G401 (cell line): ENCODE data around the gene CHRFAM7A. TPM values are rescaled to one million over a fixed set of nuclear protein-coding genes. Genes with fewer than 3 reads are reported as not detected.
"Not testable (repeated sequence)": the region's sequence is repeated elsewhere in the genome, so short reads cannot be mapped to it uniquely, and the experiment has no call there.

Experiments
- DNase-seq: peaks from one replicate; pipeline ENCODE4 v3.0.0-alpha.2; 2015; ENCODE audit warnings: low spot score
- in situ Hi-C: cut with HindIII; loops from 2 replicates; pipeline ENCODE4 v1.10.0; 2016; ENCODE audit warnings: low sequenced_read_pairs, mixed read lengths
- total RNA-seq: library from RNA; depleted of rRNA; stranded (reverse); fragments of >200 nt; shearing (Covaris generic); gene quantifications from 2 replicates; pipeline ENCODE4 v1.2.3, GENCODE V29; 2014; rRNA removed

CHRFAM7A gene
- total RNA-seq, result 0.74 TPM in 1 of 2 replicates, not detected in the other

- in situ Hi-C loops, DNase-seq: not testable (repeated sequence)
Measured at GRCh38 chr15:30392766-30393663, at the start of gene CHRFAM7A. CHRFAM7A (minus strand) TSS chr15:30393540; CDS start chr15:30383351, 10,189 bp downstream.

DNA sequence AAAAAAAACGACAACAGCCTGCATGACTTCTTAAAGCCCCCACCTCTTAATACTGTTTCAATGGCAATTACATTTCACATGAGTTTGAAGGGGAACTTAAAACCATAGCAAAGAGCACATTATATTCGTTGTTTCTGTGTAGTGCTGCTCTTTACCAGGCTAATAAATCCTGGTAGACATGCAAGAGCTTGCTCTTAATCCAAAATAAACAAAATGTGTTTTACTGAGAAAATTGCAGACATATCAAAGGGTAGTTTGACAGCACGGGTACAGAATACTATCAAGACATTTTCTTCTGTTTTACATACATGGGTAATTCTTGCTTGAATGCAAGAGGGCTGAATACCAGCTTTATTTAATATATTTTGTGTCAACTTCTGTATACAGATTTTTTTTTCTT is 45.0 kb upstream of the CHRFAM7A start:
- in situ Hi-C loops, DNase-seq: not testable (repeated sequence)

DNA sequence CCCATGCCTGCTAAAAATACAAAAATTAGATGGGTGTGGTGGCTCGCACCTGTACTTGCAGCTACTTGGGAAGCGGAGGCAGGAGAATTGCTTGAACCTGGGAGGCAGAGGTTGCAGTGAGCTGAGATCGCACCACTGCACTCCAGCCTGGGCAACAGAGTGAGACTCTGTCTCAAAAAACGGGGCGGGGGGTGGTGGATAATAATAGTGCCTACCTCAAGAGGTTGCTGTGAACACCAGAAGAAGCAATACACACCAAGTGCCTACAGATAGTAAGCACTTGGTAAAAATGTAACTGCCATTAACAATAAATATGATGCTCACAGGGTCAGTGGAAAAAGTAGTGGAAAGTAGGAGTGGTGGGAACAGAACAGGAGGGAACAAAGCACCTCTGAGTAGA is 42.5 kb upstream of the CHRFAM7A start:
- in situ Hi-C loops, DNase-seq: not testable (repeated sequence)

GRCh38 chr15:30420723-30421122 is 27.4 kb upstream of the CHRFAM7A start:
- not testable (repeated sequence) for DNase-seq

GRCh38 chr15:30414160-30414559 is 20.8 kb upstream of the CHRFAM7A start, which contains the start of gene GOLGA8R:
GOLGA8R (minus strand) TSS chr15:30414260; CDS start chr15:30414162, 98 bp downstream.
- in situ Hi-C loops, DNase-seq: not testable (repeated sequence)

More at GRCh38 chr15:30420723-30421122, 27.4 kb upstream of the CHRFAM7A start:
- in situ Hi-C loops, result not testable (repeated sequence)

DNA sequence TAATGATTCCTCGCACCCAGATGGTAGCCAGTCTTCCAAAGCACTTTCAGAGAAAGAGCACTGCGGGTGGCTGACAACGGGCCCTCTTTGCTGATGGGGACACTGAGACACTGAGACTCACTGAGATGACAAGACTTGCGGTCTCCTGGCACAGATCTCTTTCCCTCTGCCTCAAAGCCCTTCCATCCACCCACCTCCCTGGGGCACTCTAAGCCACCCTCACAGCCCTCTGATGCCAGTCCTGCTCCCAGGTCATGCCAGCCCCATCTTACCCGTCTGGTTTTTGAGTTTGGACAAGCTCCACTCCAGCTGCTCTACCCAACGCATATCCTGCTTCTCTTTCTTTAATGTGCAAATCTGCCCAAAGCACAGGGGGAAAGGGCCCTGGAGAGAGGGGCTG is 14.3 kb upstream of the CHRFAM7A start:
- DNase-seq, in situ Hi-C loops: not testable (repeated sequence)

DNA sequence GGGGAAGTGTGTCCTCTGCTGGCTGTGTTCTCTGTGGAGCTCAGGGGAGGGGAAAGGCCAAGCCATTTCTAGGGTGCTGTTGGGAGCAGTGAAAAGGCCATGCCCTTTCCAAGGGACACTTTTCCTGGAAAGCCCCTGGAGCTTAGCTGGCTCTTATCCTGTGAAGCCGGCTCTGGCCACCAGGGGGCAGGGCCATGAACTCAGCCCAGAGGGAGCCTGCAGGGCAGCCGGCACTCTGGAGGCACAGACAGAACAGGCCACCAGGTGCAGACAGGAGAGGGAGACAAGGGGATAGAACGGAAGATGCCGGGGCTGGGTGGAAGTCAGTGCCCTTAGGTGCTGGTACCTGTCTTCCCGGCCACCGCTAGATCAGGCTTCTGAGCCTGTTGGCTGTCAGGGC is 5.6 kb upstream of the CHRFAM7A start:
- in situ Hi-C loops, DNase-seq: not testable (repeated sequence)

- DNase-seq, in situ Hi-C loops: not testable (repeated sequence)
Measured at GRCh38 chr15:30393664-30393991, 288 bp upstream of the CHRFAM7A start.

- DNase-seq, in situ Hi-C loops: not testable (repeated sequence)
Measured at GRCh38 chr15:30386318-30386887, 6.9 kb downstream of the CHRFAM7A start.

- DNase-seq, in situ Hi-C loops: not testable (repeated sequence)
Measured at GRCh38 chr15:30377082-30377413, 16.3 kb downstream of the CHRFAM7A start.

GRCh38 chr15:30376375-30377081 is 16.8 kb downstream of the CHRFAM7A start:
- in situ Hi-C loops, result not testable (repeated sequence)

DNA sequence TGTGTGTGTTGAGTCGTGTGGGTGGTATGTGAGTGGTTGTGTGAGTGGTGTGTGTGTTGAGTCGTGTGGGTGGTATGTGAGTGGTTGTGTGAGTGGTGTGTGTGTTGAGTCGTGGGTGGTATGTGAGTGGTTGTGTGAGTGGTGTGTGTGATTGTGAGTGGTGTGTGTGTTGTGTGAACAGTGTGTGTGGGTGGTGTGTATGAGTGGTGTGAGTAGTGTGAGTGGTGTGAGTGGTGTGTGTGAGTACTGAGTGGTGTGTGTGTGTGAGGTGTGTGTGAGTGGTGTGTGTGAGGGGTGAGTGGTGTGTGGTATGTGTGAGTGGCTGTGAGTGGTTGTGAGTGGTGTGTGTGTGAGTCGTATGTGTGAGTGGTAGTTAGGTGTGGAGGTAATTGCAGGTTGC is 17.5 kb downstream of the CHRFAM7A start:
- DNase-seq, in situ Hi-C loops: not testable (repeated sequence)

More at GRCh38 chr15:30376375-30377081, 16.8 kb downstream of the CHRFAM7A start:
- DNase-seq, result not testable (repeated sequence)

- DNase-seq, in situ Hi-C loops: not testable (repeated sequence)
Measured at GRCh38 chr15:30374862-30375261, 18.5 kb downstream of the CHRFAM7A start.

DNA sequence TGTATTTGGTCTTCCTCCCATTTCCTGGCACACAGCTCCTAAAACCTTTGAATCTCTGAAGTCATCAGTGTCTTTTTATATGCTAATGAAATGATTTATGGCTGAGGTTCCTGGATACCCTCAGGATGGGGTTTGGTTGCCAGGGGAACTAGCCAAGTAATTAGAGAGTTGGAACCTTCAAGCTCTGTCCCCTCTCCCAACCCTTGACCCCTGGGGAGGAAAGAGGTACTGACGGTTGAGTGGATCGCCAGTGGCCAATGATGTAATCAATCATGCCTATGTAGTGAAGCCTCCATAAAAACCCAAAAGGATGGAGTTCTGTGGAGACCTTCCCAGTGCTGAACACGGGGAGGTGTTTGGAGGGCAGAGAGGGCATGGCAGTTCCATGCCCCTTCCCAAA is 25.1 kb downstream of the CHRFAM7A start:
- DNase-seq, in situ Hi-C loops: not testable (repeated sequence)

DNA sequence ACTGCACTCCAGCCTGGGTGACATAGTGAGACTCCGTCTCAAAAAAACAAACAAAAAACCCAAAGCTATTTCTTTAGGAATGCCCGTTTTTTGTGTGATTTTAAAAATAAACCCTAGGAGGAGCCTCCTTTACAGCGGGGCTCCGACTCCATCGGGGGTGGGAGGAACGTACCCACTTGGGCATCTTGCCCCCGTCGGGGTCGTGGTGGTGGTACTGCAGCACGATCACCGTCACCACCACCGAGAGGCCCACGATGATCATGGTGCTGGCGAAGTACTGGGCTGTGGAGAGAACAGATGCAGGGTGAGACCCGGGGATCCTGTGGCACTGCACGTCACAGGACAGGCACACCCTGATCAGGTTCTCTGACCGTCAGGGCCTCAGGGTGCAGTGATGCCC is 26.1 kb downstream of the CHRFAM7A start:
- DNase-seq, in situ Hi-C loops: not testable (repeated sequence)

GRCh38 chr15:30361404-30361803 is 31.9 kb downstream of the CHRFAM7A start:
- in situ Hi-C loops, DNase-seq: not testable (repeated sequence)

GRCh38 chr15:30360990-30361389 is 32.4 kb downstream of the CHRFAM7A start:
- in situ Hi-C loops, DNase-seq: not testable (repeated sequence)

- DNase-seq, in situ Hi-C loops: not testable (repeated sequence)
Measured at GRCh38 chr15:30355043-30355442, 38.3 kb downstream of the CHRFAM7A start.

GRCh38 chr15:30349803-30350202 is 43.5 kb downstream of the CHRFAM7A start:
- DNase-seq, result not testable (repeated sequence)

More at GRCh38 chr15:30349803-30350202, 43.5 kb downstream of the CHRFAM7A start:
- in situ Hi-C loops, result not testable (repeated sequence)
